AG04450 (cell line): Measurements from ENCODE around the gene ITSN1. TPM values are rescaled to one million over a fixed set of nuclear protein-coding genes. Genes with fewer than 3 reads are reported as not detected.

ENCODE experiments used
- CTCF ChIA-PET: fragments of 300-600, 350-600 bp; formaldehyde crosslinking; extraction: SDS; loops from one replicate; lab custom pipeline; 2022; ENCODE audit warnings: antibody characterized with exemption, inconsistent platforms; lab: Charles Lee
- POLR2A ChIA-PET: fragments of 350-600 bp; formaldehyde crosslinking; extraction: SDS; loops from one replicate; lab custom pipeline; 2021; ENCODE audit warnings: antibody characterized with exemption, inconsistent platforms; lab: Yijun Ruan, JAX
- DNase-seq: peaks from one replicate; pipeline ENCODE4 v3.0.0-alpha.2; 2011; ENCODE audit warnings: low read depth, low spot score
- H3K27ac ChIP-seq: one replicate; pipeline ENCODE4 v1.5.1; 2012; ENCODE audit warnings: low read depth, low read length, control low read depth
- H3K27me3 ChIP-seq: one replicate; pipeline ENCODE4 v1.6.0; 2012; ENCODE audit warnings: low read length; ENCODE audit not compliant: control insufficient read depth, insufficient read depth
- H3K4me3 ChIP-seq: 2 replicates; pipeline ENCODE4 v1.5.1; 2011; ENCODE audit warnings: mild to moderate bottlenecking, low read depth, low read length, control low read depth
- H3K9me3 ChIP-seq: 2 replicates; pipeline ENCODE4 v1.5.1; 2012; ENCODE audit warnings: low read length; ENCODE audit not compliant: control insufficient read depth, insufficient read depth
- CTCF ChIP-seq: IDR thresholded peaks from 2 replicates; pipeline ENCODE4 v1.5.1; 2011; ENCODE audit warnings: low read depth, low read length, control low read depth, inconsistent platforms
- polyA plus RNA-seq: library from polyadenylated mRNA; depleted of rRNA; stranded (reverse); fragments of >200 nt; gene quantifications from 2 replicates; pipeline ENCODE4 v1.2.3, GENCODE V29; 2011

Gene ITSN1
- polyA plus RNA-seq, 1 experiment, result 51.5 TPM

GRCh38 chr21:33662046-33662445, 19.7 kb downstream of the ITSN1 start:
- Histone ChIP-seq H3K27ac (no peak overlapping the region), H3K9me3 (no peaks in the 10 kb centered on the region; the same call in 1 of the 2 replicates), H3K27me3 (no peaks in the 10 kb centered on the region), H3K4me3 (no peak overlapping the region)
- no peak for DNase-seq
- TF ChIP-seq CTCF, result no peak
- POLR2A ChIA-PET, result no interaction called here
- CTCF ChIA-PET, result no interaction called here

GRCh38 chr21:33663241-33663640, 20.9 kb downstream of the ITSN1 start:
- ChIA-PET POLR2A (no interaction called here), CTCF (no interaction called here)
- DNase-seq, result no peak
- Histone ChIP-seq H3K4me3 (no peak overlapping the region), H3K27me3 (no peaks in the 10 kb centered on the region), H3K27ac (no peak overlapping the region), H3K9me3 (no peaks in the 10 kb centered on the region; the same call in 1 of the 2 replicates)
- TF ChIP-seq CTCF, result no peak

- no peak for TF ChIP-seq CTCF
- ChIA-PET POLR2A (no interaction called here), CTCF (interaction anchor here (0.6 kb wide), 1 partner anchor 79 kb away, joined by 3 read pairs; no protein-coding TSS in a partner anchor)
- Histone ChIP-seq H3K9me3 (no peaks in the 10 kb centered on the region; the same call in 1 of the 2 replicates), H3K4me3 (no peak overlapping the region), H3K27me3 (no peaks in the 10 kb centered on the region), H3K27ac (no peak overlapping the region)
- DNase-seq, result no peak
Observed at GRCh38 chr21:33664135-33664534, 21.8 kb downstream of the ITSN1 start.

GRCh38 chr21:33666153-33666552, 23.9 kb downstream of the ITSN1 start:
- Histone ChIP-seq H3K27ac (no peak overlapping the region), H3K27me3 (no peaks in the 10 kb centered on the region), H3K9me3 (no peaks in the 10 kb centered on the region; the same call in 1 of the 2 replicates), H3K4me3 (no peak overlapping the region)
- ChIA-PET POLR2A (no interaction called here), CTCF (interaction anchor here (0.6 kb wide), 1 partner anchor 510 kb away, joined by 4 read pairs; no protein-coding TSS in a partner anchor)
- TF ChIP-seq CTCF, result no peak
- no peak for DNase-seq

- no peak for DNase-seq
- Histone ChIP-seq H3K9me3 (no peaks in the 10 kb centered on the region), H3K4me3 (no peak overlapping the region), H3K27me3 (no peaks in the 10 kb centered on the region), H3K27ac (no peak overlapping the region)
- POLR2A ChIA-PET, result interaction anchor here (0.6 kb wide), 1 partner anchor 93 kb away, joined by 3 read pairs; no protein-coding TSS in a partner anchor
- no peak for TF ChIP-seq CTCF
- CTCF ChIA-PET, result no interaction called here
Observed at GRCh38 chr21:33667636-33668035, 25.3 kb downstream of the ITSN1 start.
